HG03045 (cell line): Measurements from ENCODE around the gene NPTX2.
"Not testable (repeated sequence)": the region's sequence is repeated elsewhere in the genome, so short reads cannot be mapped to it uniquely, and the experiment has no call there.

Source experiments
- ATAC-seq: cut with Tn5 transposase; IDR thresholded peaks from one replicate; pipeline ENCODE4 v1.9.1; 2021; ENCODE audit warnings: mild to moderate bottlenecking, moderate library complexity; ENCODE audit not compliant: unreplicated experiment

Gene NPTX2

DNA sequence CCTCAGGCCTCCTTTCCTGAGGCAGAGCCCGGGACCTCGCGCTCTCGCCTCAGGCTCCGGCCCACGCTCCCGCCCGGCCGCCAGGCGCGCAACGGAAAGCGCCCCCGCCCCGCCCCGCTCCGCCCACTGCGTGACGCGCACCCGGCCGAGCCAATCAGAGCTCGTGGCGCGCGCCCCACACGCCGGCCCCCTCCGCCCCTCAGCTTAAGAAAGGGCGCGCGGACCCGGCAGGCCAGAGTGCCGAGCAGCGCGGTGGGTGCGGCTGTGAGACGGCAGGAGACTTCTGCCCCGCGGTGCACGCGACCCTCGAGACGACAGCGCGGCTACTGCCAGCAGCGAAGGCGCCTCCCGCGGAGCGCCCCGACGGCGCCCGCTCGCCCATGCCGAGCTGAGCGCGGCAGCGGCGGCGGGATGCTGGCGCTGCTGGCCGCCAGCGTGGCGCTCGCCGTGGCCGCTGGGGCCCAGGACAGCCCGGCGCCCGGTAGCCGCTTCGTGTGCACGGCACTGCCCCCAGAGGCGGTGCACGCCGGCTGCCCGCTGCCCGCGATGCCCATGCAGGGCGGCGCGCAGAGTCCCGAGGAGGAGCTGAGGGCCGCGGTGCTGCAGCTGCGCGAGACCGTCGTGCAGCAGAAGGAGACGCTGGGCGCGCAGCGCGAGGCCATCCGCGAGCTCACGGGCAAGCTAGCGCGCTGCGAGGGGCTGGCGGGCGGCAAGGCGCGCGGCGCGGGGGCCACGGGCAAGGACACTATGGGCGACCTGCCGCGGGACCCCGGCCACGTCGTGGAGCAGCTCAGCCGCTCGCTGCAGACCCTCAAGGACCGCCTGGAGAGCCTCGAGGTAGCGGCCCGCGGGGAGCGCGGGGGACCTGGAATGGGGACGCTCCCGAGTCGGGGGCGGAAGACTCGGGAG is at the start of gene NPTX2:
TSS of gene NPTX2 (plus strand) at position 235 of the 909 bp plus-strand sequence. CDS start at position 412, 177 bp downstream.
- no peak for ATAC-seq

GRCh38 chr7:98567991-98568390 is 49.1 kb upstream of the NPTX2 start:
- ATAC-seq: no peak

DNA sequence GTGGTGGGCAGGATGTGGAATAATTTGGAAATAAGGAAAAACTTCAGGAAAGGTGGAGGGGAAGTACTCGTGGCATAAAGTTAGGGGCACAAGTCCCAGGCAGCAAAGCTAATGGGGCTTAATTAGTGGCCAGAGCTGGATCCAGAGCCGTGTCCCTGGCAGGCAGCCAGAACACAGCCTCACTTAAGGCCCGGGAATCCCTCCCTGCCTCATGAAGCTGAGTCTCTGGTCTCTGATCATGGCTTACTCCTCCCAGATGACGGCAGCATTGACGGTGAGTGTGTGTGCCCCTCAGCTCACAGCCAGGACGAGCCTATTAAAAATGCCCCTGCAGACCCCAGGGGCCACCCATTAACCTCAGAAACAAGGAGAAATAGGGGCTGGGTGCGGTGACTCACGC is 48.2 kb upstream of the NPTX2 start:
- no peak for ATAC-seq

GRCh38 chr7:98569691-98570337 is 47.3 kb upstream of the NPTX2 start:
- no peak for ATAC-seq

- no peak for ATAC-seq
These were observed 46.1 kb upstream of the NPTX2 start for GRCh38 chr7:98571006-98571405.

DNA sequence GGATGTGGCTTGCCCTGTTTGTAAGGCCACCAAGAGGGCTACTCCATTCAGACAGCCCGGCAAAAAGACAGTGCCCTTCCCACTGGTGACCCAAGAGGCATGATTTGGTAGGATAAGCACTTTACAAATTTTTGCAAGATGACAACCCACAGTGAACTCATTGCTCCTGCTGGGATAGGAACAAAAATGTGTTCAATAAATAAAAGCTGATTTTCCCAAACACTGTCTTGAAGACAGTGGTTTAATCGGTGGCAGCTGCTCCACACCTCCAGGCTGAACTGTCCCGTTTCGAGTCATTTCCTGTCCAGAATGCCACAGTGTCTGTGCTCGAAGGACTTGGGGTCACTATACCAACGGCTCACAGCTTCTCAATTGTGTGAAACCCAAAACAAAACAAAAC is 45.1 kb upstream of the NPTX2 start:
- no peak for ATAC-seq

DNA sequence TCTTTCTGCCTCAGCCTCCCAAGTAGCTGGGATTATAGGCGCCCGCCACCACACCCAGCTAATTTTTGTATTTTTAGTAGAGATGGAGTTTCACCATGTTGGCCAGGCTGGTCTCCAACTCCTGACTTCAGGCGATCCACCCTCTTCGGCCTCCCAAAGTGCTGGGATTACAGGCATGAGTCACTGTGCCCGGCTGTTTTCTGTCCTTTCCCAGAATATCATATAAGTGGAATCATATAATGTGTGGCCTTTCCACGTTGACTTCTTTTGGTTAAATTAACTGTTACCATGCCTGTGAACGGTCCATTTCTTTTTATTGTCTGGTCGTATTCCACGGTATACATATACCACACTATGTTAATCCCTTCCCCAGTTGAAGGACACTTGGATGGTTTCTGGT is 44.4 kb upstream of the NPTX2 start:
- not testable (repeated sequence) for ATAC-seq

GRCh38 chr7:98573816-98574215 is 43.3 kb upstream of the NPTX2 start:
- no peak for ATAC-seq

DNA sequence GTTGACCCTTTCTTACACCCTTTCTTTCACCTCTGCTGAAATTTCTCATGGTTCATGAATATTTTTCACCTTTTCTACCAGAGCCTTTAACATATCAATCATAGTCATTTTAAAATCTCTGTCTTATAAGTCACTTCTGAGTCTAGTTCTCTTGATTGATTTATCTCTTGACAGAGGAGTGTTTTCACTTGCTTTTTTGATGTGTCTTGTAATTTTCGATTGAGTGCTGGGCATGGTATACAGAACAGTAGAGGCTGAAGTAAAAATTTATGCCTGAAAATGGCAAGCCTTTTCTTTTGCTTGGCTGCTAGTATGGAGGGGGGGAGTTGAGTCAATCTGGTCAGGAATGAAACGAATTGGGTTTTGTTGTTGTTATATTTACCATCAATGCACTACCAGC is 41.2 kb upstream of the NPTX2 start:
- ATAC-seq: no peak

DNA sequence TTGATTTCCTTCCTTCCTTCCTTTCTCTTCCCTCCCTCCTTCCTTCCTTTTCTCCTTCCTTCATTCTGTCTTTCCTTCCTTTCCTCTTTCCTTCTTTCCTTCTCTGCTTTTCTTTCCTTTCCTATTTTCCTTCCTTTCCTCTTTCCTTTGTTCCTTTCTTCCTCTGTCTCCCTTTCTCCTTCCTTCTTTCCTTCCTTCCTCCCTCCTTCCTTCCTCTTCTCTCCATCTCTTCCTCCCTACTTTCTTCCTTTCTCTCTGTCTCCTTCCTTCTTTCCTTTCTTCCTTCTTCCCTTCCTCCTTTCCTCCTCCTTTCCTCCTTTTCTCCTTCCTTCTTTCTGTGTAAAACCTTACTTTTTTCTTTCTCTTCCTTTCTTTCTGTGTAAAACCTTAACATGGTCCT is 32.3 kb upstream of the NPTX2 start:
- ATAC-seq: no peak

DNA sequence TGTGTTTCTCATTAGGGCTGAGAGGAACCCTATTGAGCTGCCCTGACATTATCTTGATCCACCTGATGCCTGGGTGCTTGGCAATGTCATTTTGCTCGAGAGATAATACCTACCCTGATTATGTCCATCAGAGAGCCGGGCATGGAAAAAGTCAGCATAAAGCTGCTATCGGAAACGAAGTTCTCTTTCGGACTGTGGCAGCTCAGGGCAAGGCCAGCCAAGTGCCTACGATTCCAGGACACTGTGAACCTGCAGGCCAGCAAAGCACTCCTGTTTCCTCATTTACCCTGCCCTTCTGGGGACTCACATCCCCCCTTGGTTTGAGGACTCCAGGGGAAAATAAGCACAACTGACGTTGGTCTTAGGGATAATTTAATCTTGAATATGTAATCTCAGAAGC is 25.2 kb upstream of the NPTX2 start:
- ATAC-seq: no peak

DNA sequence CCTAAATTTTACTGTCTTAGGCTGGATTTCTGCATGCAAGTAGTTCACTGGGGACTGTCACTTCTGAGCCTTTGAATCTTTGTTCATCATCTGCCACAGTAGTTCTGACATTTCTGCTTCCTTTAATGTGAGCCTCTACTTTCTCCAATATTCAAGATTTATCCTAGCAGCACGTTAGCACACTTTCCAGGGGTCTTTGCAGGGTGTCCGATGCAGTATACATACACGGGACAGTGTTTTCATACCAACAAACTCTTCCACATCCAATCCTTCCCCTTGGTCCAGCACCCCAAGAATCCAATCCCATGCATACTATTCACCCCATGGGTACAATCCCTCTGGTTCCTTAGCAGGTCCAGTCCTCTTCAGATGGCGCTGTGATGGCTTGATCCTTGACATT is 22.7 kb upstream of the NPTX2 start:
- no peak for ATAC-seq

- ATAC-seq: no peak
These were observed 22.3 kb upstream of the NPTX2 start for GRCh38 chr7:98594787-98595186.

GRCh38 chr7:98598846-98599615 is 18.1 kb upstream of the NPTX2 start:
- no peak for ATAC-seq

DNA sequence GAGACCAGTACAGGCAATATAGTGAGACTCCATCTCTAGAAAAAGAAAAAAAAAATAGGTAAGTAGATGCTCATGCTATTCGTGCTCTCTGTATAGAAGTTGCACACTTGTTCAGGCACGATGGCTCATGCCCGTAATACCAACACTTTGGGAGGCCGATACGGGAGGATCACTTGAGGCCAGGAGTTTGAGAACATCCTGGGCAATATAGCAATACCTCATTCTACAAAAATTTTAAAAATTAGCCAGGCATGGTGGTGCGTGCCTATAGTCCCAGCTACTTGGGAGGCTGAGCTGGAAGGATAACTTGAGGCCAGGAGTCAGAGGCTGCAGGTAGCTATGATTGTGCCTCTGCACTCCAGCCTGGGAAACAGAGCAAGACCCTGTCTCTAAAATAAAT is 17.2 kb upstream of the NPTX2 start:
- no peak for ATAC-seq

DNA sequence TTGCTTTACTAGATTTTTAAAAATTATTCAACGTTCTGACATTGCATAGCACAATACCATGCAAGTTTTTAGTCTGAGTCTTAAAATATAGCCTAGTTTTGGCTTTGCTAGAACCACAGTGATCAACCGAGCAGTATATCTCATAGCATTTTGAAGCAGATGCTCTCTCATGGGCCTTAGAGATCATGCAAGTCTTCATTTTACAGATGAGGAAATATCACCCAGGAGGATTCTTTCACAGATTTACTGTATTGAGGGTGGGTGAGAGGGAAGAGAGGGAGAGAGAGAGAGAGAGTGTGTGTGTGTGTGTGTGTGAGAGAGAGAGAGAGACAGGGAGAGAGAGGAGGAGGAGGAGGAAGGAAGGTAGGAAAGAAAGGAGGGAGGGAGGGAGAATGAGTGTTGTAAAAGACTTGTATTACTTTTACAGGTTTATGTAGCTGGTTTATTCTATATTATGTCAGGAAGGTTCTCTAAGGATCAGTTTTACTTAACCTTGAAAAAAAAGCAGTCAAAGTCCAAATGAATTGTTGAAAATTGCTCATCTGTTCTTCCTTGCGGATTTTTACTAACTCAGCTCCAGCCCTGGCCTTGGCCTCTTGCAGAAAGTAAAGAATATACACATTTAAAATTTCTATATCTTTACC is 14.2 kb upstream of the NPTX2 start:
- no peak for ATAC-seq

DNA sequence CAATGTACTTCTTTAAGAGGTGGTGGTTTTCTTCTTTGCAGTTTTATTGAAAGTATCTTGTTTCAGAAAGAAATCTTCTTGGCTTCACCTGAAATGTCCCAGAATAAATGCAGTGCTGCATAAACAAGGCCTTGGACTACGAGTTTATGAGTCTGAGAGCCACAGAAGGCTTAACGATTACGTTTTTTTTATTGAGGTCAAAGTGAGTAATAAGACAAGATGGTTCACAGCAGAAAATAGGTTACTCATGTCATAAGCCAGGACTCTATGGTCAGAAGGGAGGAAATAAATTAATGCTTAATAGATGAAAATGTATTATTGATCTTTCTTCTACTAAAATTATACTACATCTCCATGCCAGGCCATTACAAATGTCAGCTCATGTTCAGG is 13.7 kb upstream of the NPTX2 start:
- no peak for ATAC-seq

DNA sequence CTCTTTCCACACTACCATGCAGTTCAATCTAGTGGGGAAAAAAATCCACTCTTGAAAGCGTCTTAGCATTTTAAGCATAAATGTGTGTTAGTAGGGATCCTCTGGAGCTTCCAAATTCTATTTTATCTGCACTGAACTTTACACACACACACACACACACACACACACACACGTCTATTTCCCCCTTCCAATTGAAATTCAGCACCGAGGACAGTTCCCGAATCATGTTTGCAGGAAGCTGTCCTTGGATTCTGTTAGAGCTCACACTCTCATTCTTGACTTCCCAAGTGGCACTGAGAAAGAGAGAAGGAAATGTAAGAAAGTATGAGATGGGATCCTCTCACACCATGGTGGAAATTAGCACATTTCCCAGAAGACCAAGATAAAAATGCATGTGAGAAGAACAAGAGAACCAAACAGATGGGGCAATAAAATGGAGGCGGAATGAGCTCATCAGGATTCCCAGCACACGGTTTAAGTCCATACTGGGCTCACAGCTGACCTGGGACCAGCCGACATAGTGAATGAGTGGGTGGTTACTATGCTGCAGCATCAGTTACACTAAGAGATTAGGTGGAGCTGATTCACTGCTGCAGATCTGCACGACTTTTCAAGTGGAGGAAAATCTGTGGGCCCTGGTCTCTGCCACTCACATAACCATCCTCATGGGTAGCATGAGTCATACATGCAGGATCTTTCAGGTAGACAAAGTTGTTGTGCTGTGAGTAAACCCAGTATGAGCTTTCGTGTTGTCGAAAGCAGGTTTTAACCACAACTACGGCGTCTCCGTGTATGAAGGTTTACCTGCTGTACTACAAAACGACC is 3.3 kb upstream of the NPTX2 start:
- ATAC-seq: no peak

DNA sequence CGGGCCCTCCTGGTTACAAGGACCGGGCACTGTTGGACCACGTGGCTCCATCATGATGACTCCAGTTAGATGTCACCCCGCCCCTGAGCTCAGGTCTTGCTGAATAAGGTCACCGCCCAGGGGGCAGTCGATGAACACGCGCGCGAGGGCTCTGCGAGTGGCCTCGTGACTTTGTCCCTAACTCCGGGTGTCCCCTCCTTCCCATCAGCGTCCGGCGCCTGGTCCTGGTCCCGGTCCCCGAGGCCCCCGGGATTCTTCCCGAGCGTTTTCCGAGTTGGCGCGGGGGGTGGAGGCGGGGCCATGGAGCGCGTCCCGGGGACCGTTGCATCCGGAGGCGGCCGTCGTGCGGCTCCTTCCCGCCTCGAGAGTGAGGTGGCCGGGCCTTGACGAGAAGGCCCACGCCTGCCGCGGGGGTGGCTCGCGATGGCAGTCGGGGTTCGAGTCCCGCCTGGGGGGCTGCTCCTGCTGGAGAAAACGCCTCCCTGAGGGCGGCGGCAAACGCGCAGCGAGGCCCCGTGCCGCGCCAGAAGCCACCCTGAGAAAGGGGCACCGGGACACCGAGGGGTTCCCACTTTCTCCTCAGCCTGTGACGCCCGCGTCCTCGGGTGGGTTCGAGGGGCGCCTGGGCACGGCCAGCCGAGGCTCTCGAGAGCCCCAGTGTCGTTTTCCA is 569 bp upstream of the NPTX2 start:
- no peak for ATAC-seq

DNA sequence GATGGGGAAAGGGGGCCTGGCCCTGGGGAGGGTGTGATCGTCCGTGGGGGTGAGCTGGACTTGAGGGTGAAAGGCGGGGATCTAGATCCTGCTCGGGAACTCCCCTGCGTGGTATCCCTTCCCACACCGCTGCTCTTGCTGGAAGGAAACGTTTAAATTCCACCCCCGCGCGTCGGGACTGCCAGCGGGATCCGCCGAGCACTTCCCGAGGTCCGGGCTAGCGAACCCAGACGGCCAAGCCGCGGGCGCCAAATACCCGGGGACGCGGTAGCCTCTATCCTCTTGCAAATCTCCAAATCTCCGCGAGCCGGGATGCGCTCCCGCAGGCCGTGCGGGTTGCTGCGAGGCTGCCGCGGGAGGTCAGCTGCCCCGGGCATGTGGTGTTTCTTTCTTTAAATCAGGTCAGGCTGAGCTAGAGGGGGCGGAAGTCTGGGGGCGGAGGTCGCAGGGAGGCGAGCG is 904 bp downstream of the NPTX2 start:
- ATAC-seq: no peak
